ENCODE data around the gene EHMT2.

The EHMT2 gene

DNA sequence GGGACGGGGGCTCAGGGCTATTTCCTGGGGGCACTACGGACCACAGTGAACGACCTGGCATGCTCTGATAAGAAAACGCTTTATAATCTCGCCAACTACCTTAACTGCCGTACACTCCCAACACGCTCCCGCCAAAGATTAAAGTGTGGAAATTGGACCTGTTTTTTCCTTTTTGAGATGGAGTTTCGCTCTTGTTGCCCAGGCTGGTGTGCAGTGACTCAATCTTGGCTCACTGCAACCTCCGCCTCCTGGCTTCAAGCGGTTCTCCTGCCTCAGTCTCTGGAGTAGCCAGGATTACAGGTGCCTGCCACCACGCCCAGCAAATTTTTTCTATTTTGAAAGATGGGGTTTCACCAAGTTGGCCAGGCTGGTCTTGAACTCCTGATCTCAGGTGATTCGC is 18.4 kb downstream of the EHMT2 start:
- no peak for DNase-seq (ENCODE audit: extremely low read depth, low read depth)
- TF ChIP-seq, protein P1, sequence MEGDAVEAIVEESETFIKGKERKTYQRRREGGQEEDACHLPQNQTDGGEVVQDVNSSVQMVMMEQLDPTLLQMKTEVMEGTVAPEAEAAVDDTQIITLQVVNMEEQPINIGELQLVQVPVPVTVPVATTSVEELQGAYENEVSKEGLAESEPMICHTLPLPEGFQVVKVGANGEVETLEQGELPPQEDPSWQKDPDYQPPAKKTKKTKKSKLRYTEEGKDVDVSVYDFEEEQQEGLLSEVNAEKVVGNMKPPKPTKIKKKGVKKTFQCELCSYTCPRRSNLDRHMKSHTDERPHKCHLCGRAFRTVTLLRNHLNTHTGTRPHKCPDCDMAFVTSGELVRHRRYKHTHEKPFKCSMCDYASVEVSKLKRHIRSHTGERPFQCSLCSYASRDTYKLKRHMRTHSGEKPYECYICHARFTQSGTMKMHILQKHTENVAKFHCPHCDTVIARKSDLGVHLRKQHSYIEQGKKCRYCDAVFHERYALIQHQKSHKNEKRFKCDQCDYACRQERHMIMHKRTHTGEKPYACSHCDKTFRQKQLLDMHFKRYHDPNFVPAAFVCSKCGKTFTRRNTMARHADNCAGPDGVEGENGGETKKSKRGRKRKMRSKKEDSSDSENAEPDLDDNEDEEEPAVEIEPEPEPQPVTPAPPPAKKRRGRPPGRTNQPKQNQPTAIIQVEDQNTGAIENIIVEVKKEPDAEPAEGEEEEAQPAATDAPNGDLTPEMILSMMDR (IDR thresholded peaks at IDR 0.05; ENCODE audit: low read depth, low read length) = no peak

DNA sequence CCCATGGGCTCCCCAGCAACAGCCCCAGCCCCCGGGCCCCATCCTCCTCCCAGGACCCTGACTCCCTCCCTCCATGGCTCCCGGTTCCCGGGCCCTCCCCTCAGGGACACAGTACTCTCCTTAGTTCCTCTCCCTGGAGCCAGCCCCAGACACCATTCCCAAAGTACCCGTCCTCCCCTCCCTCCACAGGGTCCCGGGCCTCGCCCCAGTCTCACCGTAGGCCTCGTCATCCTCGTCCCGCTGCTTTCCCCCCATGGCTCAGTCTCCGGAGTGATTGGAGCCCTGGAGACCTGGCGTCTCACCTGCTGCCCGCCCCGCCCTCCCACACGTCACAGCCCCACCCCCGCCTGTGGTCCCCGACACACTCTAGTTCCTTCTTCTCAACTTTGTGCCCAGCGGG is 18.8 kb downstream of the EHMT2 start, which contains the start of gene SLC44A4:
Gene SLC44A4 (minus strand): TSS at position 272 of the 400 bp plus-strand sequence. CDS start 17 bp downstream, at position 255.
- TF ChIP-seq, protein P1 (IDR thresholded peaks at IDR 0.05; ENCODE audit: low read depth, low read length) = no peak
- no peak for DNase-seq (ENCODE audit: extremely low read depth, low read depth)

DNA sequence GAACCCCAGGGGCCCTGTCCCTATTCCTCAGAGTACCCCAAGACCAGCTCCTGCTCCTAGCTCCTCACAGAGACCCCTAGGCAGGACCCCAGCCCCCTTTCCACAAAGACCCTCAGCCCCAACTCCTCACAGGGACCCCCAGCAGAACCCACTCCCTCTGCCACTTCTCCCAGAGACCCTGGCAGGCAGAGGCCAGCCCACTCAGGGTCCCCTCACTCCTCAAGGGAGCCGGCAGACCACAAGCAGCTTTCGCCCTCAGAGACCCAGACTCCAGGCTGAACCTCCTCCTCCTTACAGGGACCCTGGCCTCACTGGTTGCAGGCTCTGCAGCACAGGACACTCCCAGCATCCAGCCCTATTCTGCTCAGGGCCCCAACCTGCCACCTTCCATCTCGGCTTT is 19.3 kb downstream of the EHMT2 start:
- TF ChIP-seq, protein P1 (IDR thresholded peaks at IDR 0.05; ENCODE audit: low read depth, low read length) = no peak
- DNase-seq (ENCODE audit: extremely low read depth, low read depth) = no peak

DNA sequence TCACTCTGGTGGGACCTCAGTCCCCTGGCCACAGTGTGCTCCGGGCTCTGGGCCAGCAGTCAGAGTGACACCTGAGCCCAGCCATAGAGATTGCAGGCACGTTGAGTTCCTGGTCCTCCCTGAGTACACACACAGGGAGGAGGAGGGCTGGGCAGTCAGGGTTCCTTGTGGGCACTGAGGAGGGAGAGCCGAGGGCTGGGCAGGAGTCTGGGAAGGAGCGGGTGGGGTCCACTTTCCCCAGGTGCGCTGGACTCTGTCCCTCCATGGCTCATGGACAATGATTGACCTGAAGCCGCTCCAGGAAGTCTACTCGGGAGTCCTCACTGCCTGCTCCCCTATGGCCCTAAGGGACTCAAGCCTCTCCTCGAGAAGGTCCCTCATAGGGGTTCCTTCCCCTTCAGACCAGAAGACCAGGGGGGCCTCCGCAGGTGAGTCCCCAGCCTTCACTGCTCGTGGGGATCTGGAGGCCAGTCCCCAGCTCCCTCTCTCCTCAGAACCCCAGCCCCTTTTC is 19.8 kb downstream of the EHMT2 start:
- no peak for DNase-seq (ENCODE audit: extremely low read depth, low read depth)
- TF ChIP-seq, protein P1 (IDR thresholded peaks at IDR 0.05; ENCODE audit: low read depth, low read length) = no peak

DNA sequence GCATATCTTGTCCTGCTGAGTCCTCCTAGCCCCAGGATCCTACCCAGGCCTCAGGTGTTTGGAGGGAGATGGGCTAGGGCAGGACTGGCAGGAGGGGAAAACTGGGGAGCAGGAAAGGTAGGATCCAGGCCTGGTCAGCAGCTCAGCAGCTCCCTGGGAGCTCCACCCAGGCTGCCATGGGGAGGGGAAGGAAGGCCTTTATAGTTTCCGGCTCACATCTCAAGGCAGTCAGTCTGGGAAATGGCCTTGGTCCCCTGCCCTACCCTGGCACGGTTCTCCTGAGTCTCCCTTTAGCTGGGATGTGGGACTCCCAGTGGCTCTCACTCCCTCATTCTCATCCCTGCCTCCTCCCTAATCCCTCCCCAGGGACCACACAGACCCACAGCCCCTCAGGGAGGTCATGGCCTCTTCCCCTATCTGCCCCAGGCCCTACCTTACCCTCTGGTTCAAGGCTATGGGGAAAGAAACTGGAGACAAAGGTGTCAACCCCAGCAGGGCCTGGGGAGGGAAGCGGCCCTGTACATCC is 20.3 kb downstream of the EHMT2 start:
- DNase-seq (ENCODE audit: extremely low read depth, low read depth) = no peak
- TF ChIP-seq, protein P1 (IDR thresholded peaks at IDR 0.05; ENCODE audit: low read depth, low read length) = no peak

DNA sequence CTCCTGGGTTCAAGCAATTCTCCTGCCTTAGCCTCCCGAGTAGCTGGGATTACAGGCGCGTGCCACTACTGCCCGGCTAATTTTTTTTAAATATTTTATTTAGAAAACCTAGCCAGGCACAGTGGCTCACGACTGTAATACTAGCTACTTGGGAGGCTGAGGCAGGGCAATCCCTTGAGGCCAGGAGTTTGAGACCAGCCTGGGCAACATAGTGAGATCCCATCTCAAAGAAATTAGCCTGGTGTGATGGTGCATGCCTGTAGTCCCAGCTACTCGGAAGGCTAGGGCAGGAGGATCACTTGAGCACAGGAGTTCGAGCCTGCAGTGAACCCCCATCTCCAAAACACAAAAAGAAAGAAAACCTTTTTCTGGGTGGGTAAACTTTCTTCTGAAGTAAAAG is 21.1 kb downstream of the EHMT2 start:
- TF ChIP-seq, protein P1 (IDR thresholded peaks at IDR 0.05; ENCODE audit: low read depth, low read length) = no peak
- DNase-seq (ENCODE audit: extremely low read depth, low read depth) = no peak

DNA sequence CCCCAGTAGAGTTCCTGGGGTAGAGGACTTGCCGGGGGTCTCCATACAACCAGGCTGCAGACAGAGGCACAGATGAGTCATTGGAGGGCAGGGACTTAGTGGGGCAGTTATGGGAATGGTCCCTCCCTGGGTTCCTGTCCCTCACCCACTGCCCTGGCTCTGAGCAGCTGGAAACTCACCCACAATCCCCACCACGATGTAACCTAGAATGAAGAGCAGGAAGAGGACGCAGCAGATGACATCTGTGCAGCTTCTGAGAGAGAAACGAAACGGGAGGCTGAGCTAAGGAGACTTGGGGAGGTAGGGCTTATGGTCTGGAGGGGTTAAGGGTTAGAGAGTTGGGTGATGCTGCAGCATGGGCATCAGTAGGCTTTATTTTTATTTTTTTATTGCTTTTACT is 21.6 kb downstream of the EHMT2 start:
- TF ChIP-seq, protein P1 (IDR thresholded peaks at IDR 0.05; ENCODE audit: low read depth, low read length) = no peak
- no peak for DNase-seq (ENCODE audit: extremely low read depth, low read depth)
